WTC11 (cell line): ENCODE measurements around the gene CORIN. TPM values are rescaled to one million over a fixed set of nuclear protein-coding genes. Genes with fewer than 3 reads are reported as not detected.

Experiments
- ATAC-seq: fragments of 200-7000 bp; cut with Tn5 transposase; 2 replicates; pipeline ENCODE4 v1.10.0; 2021; ENCODE audit warnings: mild to moderate bottlenecking, moderate library complexity
- CTCF ChIA-PET: fragments of 300-600 bp; sonication (Branson Sonifier 250); formaldehyde crosslinking; loops from one replicate; lab custom pipeline; 2021; ENCODE audit warnings: antibody characterized with exemption; lab: Charles Lee
- POLR2A ChIA-PET: fragments of 350-600 bp; sonication (Branson Sonifier 250); formaldehyde crosslinking; loops from one replicate; lab custom pipeline; 2021; ENCODE audit warnings: antibody characterized with exemption; lab: Charles Lee
- DNase-seq: peaks from one replicate; pipeline ENCODE4 v3.0.0; 2021; ENCODE audit warnings: low spot score
- H3K27ac Mint-ChIP-seq: 2 replicates; pipeline ENCODE4 v1.8.0; 2021; ENCODE audit warnings: mixed read lengths
- H3K27me3 Mint-ChIP-seq: 2 replicates; pipeline ENCODE4 v1.8.0; 2021; ENCODE audit warnings: low read depth, mild to moderate bottlenecking, moderate library complexity, mixed read lengths
- H3K36me3 Mint-ChIP-seq: 2 replicates; pipeline ENCODE4 v1.8.0; 2021; ENCODE audit warnings: mixed read lengths
- H3K4me1 Mint-ChIP-seq: 2 replicates; pipeline ENCODE4 v1.8.0; 2022; ENCODE audit warnings: mixed read lengths
- H3K4me3 Mint-ChIP-seq: 2 replicates; pipeline ENCODE4 v1.8.0; 2021; ENCODE audit warnings: mild to moderate bottlenecking, moderate library complexity, mixed read lengths
- H3K9me3 Mint-ChIP-seq: 2 replicates; pipeline ENCODE4 v1.8.0; 2021; ENCODE audit warnings: mixed read lengths
- ELF4 ChIP-seq: sonication (generic); formaldehyde crosslinking; IDR thresholded peaks from 2 replicates; pipeline ENCODE4 v1.8.1; 2022; ENCODE audit warnings: low read depth, mild to moderate bottlenecking, moderate library complexity, missing genetic modification reagents
- EMX1 ChIP-seq: fragments of 250-450 bp; sonication (Bioruptor Pico); IDR thresholded peaks from 2 replicates; pipeline ENCODE4 v1.8.0; 2021; ENCODE audit warnings: mild to moderate bottlenecking
- ESRRA ChIP-seq: sonication (generic); formaldehyde crosslinking; IDR thresholded peaks from 2 replicates; pipeline ENCODE4 v1.8.1; 2022; ENCODE audit warnings: mild to moderate bottlenecking, missing genetic modification reagents, borderline replicate concordance
- GTF2I ChIP-seq: fragments of 250-450 bp; sonication (Bioruptor Pico); conservative IDR thresholded peaks from 2 replicates; pipeline ENCODE4 v1.4.0; 2021; ENCODE audit warnings: mild to moderate bottlenecking
- MXD4 ChIP-seq: fragments of 250-450 bp; sonication (Bioruptor Pico); IDR thresholded peaks from 2 replicates; pipeline ENCODE4 v1.8.0; 2021; ENCODE audit warnings: mild to moderate bottlenecking, moderate library complexity, borderline replicate concordance
- NFE2L1 ChIP-seq: sonication (generic); formaldehyde crosslinking; IDR thresholded peaks from 2 replicates; pipeline ENCODE4 v1.8.1; 2023; ENCODE audit warnings: missing genetic modification reagents
- TP53 ChIP-seq: sonication (generic); formaldehyde crosslinking; IDR thresholded peaks from 2 replicates; pipeline ENCODE4 v1.8.1; 2023; ENCODE audit warnings: mild to moderate bottlenecking, missing genetic modification reagents
- ZNF219 ChIP-seq: sonication (generic); formaldehyde crosslinking; IDR thresholded peaks from 2 replicates; pipeline ENCODE4 v1.8.0; 2023; ENCODE audit warnings: missing genetic modification reagents, mild to moderate bottlenecking, borderline replicate concordance
- total RNA-seq: library from RNA; stranded (reverse); gene quantifications from 3 replicates; pipeline ENCODE4 v1.2.3, GENCODE V29; 2021
- TF ChIP-seq, protein P1 (sequence below): sonication (generic); formaldehyde crosslinking; conservative IDR thresholded peaks from 2 replicates; pipeline ENCODE4 v1.8.1; 2022; ENCODE audit warnings: mild to moderate bottlenecking, missing genetic modification reagents
- TF ChIP-seq, protein P2 (sequence below): sonication (generic); formaldehyde crosslinking; IDR thresholded peaks from 2 replicates; pipeline ENCODE4 v1.8.1; 2023; ENCODE audit warnings: mild to moderate bottlenecking, missing genetic modification reagents, borderline replicate concordance
- TF ChIP-seq, protein P3 (sequence below): fragments of 250-450 bp; sonication (Bioruptor Pico); IDR thresholded peaks from 2 replicates; pipeline ENCODE4 v2.1.2; 2022; ENCODE audit warnings: mild to moderate bottlenecking, moderate library complexity
- TF ChIP-seq, protein P4 (sequence below): sonication (generic); formaldehyde crosslinking; IDR thresholded peaks from 2 replicates; pipeline ENCODE4 v1.8.1; 2023; ENCODE audit warnings: mild to moderate bottlenecking, missing genetic modification reagents
- TF ChIP-seq, protein P5 (sequence below): sonication (generic); formaldehyde crosslinking; IDR thresholded peaks from 2 replicates; pipeline ENCODE4 v1.8.0; 2023; ENCODE audit warnings: mild to moderate bottlenecking, missing genetic modification reagents
- TF ChIP-seq, protein P6 (sequence below): fragments of 250-450 bp; sonication (Bioruptor Pico); conservative IDR thresholded peaks from 2 replicates; pipeline ENCODE4 v1.9.0; 2021; ENCODE audit warnings: mild to moderate bottlenecking
- TF ChIP-seq, protein P7 (sequence below): sonication (generic); formaldehyde crosslinking; IDR thresholded peaks from 2 replicates; pipeline ENCODE4 v1.8.1; 2022; ENCODE audit warnings: mild to moderate bottlenecking, moderate library complexity, missing genetic modification reagents

The CORIN gene
- total RNA-seq, 1 experiment from 2014 or later, result 0.33 TPM

DNA sequence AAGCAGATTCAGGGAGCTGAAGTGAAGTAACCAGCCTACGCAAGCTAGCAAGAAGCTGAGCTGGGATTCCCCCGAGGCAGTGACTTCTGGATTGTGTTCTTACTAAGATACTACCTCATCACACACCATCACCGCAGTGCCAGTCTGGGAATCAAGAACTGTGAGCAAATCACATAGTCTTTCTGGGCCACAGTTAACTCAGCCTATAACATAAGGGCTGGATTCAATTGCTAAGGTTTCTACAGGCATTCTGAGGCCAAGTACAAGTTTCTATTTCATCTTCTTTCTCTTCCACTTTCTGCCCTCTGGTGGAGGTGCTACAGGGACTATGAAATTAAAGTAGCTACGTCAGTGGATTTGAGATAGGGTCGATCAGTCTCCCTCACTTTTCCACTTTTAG is 1.4 kb upstream of the CORIN start (continued):
- TF ChIP-seq, protein P1, sequence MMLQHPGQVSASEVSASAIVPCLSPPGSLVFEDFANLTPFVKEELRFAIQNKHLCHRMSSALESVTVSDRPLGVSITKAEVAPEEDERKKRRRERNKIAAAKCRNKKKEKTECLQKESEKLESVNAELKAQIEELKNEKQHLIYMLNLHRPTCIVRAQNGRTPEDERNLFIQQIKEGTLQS (CRISPR knock-in tag), result no peak
- TF ChIP-seq, all 79 proteins: peak for 0

DNA sequence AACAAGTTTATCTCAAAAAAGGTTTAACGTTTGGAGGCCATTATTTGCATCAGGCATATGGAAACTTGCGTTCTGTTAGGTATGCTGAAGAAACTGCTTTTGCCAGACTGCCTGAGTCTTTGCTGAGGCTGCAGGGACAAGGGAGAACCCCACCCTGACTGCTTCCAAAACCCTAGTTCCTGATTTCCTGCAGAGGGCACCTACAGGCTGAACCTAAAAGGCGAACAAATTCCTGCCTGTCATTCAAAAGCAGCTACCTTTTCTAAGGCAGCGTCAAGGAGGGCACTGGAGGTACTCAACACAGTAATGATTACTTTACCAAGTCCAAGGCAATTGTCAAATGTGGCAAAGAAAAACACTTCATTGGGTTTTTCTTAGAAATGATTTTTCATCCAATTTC is 578 bp upstream of the CORIN start:
- TF ChIP-seq GTF2I, result no peak
- no peak for TF ChIP-seq EMX1
- TF ChIP-seq, protein P2, sequence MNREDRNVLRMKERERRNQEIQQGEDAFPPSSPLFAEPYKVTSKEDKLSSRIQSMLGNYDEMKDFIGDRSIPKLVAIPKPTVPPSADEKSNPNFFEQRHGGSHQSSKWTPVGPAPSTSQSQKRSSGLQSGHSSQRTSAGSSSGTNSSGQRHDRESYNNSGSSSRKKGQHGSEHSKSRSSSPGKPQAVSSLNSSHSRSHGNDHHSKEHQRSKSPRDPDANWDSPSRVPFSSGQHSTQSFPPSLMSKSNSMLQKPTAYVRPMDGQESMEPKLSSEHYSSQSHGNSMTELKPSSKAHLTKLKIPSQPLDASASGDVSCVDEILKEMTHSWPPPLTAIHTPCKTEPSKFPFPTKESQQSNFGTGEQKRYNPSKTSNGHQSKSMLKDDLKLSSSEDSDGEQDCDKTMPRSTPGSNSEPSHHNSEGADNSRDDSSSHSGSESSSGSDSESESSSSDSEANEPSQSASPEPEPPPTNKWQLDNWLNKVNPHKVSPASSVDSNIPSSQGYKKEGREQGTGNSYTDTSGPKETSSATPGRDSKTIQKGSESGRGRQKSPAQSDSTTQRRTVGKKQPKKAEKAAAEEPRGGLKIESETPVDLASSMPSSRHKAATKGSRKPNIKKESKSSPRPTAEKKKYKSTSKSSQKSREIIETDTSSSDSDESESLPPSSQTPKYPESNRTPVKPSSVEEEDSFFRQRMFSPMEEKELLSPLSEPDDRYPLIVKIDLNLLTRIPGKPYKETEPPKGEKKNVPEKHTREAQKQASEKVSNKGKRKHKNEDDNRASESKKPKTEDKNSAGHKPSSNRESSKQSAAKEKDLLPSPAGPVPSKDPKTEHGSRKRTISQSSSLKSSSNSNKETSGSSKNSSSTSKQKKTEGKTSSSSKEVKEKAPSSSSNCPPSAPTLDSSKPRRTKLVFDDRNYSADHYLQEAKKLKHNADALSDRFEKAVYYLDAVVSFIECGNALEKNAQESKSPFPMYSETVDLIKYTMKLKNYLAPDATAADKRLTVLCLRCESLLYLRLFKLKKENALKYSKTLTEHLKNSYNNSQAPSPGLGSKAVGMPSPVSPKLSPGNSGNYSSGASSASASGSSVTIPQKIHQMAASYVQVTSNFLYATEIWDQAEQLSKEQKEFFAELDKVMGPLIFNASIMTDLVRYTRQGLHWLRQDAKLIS, result no peak
- TF ChIP-seq, protein P3, sequence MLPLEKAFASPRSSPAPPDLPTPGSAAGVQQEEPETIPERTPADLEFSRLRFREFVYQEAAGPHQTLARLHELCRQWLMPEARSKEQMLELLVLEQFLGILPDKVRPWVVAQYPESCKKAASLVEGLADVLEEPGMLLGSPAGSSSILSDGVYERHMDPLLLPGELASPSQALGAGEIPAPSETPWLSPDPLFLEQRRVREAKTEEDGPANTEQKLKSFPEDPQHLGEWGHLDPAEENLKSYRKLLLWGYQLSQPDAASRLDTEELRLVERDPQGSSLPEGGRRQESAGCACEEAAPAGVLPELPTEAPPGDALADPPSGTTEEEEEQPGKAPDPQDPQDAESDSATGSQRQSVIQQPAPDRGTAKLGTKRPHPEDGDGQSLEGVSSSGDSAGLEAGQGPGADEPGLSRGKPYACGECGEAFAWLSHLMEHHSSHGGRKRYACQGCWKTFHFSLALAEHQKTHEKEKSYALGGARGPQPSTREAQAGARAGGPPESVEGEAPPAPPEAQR (CRISPR knock-in tag), result no peak
- TF ChIP-seq NFE2L1 (CRISPR knock-in tag), result no peak
- TF ChIP-seq, protein P4, sequence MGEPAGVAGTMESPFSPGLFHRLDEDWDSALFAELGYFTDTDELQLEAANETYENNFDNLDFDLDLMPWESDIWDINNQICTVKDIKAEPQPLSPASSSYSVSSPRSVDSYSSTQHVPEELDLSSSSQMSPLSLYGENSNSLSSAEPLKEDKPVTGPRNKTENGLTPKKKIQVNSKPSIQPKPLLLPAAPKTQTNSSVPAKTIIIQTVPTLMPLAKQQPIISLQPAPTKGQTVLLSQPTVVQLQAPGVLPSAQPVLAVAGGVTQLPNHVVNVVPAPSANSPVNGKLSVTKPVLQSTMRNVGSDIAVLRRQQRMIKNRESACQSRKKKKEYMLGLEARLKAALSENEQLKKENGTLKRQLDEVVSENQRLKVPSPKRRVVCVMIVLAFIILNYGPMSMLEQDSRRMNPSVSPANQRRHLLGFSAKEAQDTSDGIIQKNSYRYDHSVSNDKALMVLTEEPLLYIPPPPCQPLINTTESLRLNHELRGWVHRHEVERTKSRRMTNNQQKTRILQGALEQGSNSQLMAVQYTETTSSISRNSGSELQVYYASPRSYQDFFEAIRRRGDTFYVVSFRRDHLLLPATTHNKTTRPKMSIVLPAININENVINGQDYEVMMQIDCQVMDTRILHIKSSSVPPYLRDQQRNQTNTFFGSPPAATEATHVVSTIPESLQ (CRISPR knock-in tag), result no peak
- TF ChIP-seq ELF4 (CRISPR knock-in tag), result no peak
- TF ChIP-seq MXD4 (CRISPR knock-in tag), result no peak
- DNase-seq (no peak), ATAC-seq (no peak)
- Mint-ChIP-seq H3K27me3 (peaks cover 10% of the 10 kb centered on the region; the same call in 1 of the 2 replicates), H3K4me1 (peaks cover 28% of the 10 kb centered on the region), H3K27ac (no peak overlapping the region), H3K36me3 (peaks cover under 1% of the 10 kb centered on the region; the same call in 1 of the 2 replicates), H3K9me3 (peaks cover 4% of the 10 kb centered on the region), H3K4me3 (peak overlapping the region; percentile 84)
- POLR2A ChIA-PET, result no interaction called here
- CTCF ChIA-PET, result interaction anchor here (0.6 to 8.0 kb wide), 8 partner anchors 76 to 638 kb away, joined by 3 to 470 read pairs (median 12); partner anchors contain the start of gene NFXL1

DNA sequence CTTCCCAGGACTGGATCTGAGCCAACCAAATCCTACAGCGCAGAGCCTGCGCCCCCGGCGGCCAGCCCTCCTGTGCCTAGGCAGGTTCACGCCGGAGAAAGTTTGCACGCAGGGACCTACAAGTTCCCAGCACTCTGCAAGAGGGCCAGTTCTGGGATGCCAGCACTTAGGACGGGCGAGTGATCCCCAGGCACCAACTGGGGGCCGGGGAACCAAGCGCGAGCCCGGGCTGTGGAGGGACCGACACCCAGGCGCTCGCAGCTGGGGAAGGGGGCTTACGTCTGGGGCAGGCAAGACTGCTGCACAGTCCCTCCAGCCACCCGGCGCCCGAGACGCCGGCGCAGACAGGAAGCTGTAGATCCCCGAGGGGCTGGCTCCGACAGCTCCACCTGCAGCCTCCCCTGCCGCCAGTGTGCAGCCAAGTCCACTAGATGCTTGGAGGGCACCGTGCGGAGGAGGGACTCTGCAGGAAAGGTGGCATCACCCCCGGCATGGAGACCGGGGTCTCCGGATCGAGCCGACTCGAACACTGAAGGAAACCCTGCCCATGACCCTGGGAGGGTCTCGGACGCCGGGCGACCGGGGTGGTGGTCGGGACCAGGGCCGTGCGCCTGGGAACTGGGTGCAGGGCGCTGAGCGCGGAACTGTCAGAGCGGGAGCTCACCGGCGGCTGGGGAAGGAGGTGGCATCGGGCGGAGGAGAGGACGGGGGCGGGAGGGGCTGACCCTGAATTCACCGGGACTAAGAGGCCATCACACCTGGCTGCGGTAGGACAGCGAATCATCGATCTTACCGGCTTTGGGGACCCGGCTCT is 566 bp downstream of the CORIN start:
- ATAC-seq (peak; percentile 54), DNase-seq (peak; percentile 69)
- 0 out of 2 replicates have a peak overlapping the region, but pooled peaks have one; percentile 27 for H3K27ac Mint-ChIP-seq
- ChIA-PET POLR2A (interaction anchor here (1.1 kb wide), 1 partner anchor 132 kb away, joined by 7 read pairs; no protein-coding TSS in a partner anchor), CTCF (interaction anchor here (0.5 to 8.0 kb wide), 51 partner anchors 10 to 438 kb away, joined by 3 to 470 read pairs (median 5); partner anchors contain the start of genes ATP10D, COMMD8 and NFXL1)
- H3K4me1 Mint-ChIP-seq, result peaks cover 28% of the 10 kb centered on the region
- peak overlapping the region; percentile 84 for H3K4me3 Mint-ChIP-seq
- peaks cover 9% of the 10 kb centered on the region; the same call in 1 of the 2 replicates for H3K36me3 Mint-ChIP-seq
- peaks cover 15% of the 10 kb centered on the region for H3K9me3 Mint-ChIP-seq
- peaks cover 10% of the 10 kb centered on the region; the same call in 1 of the 2 replicates for H3K27me3 Mint-ChIP-seq
- TF ChIP-seq ZNF219 (CRISPR knock-in tag) (no peak), ESRRA (CRISPR knock-in tag) (no peak), TP53 (CRISPR knock-in tag) (peak; percentile 33; the same call in 1 of the 2 replicates)
- TF ChIP-seq, protein P5, sequence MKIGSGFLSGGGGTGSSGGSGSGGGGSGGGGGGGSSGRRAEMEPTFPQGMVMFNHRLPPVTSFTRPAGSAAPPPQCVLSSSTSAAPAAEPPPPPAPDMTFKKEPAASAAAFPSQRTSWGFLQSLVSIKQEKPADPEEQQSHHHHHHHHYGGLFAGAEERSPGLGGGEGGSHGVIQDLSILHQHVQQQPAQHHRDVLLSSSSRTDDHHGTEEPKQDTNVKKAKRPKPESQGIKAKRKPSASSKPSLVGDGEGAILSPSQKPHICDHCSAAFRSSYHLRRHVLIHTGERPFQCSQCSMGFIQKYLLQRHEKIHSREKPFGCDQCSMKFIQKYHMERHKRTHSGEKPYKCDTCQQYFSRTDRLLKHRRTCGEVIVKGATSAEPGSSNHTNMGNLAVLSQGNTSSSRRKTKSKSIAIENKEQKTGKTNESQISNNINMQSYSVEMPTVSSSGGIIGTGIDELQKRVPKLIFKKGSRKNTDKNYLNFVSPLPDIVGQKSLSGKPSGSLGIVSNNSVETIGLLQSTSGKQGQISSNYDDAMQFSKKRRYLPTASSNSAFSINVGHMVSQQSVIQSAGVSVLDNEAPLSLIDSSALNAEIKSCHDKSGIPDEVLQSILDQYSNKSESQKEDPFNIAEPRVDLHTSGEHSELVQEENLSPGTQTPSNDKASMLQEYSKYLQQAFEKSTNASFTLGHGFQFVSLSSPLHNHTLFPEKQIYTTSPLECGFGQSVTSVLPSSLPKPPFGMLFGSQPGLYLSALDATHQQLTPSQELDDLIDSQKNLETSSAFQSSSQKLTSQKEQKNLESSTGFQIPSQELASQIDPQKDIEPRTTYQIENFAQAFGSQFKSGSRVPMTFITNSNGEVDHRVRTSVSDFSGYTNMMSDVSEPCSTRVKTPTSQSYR, result no peak
- TF ChIP-seq, protein P6, sequence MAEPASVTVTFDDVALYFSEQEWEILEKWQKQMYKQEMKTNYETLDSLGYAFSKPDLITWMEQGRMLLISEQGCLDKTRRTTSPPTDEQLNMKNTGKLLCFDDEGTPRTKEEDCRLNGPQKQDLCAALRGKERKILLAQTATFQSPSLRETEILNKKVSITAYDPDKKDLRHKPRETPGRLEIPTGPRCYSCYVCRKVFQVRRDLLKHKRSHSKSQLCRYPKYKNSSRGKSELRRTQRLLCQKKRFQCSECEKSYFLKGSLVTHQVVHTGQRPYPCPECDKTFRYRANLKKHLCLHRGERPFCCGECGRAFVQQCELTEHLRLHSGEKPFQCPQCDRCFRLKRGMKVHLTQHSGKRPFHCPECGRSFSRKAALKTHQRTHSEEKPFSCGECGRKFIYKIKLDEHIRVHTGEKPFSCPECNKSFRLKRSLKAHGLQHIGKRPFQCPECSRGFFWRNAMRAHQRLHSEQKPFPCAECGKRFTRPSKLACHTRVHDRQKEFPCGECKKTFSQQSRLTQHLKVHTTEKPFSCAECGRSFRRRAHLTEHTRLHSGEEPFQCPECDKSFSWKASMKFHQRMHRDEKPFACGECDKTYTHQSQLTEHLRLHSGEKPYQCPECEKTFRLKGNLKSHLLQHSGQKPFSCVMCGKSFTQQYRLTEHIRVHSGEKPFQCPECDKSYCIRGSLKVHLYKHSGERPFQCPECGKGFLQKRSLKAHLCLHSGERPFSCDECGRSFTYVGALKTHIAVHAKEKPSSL (CRISPR knock-in tag), result no peak
- TF ChIP-seq, protein P7, sequence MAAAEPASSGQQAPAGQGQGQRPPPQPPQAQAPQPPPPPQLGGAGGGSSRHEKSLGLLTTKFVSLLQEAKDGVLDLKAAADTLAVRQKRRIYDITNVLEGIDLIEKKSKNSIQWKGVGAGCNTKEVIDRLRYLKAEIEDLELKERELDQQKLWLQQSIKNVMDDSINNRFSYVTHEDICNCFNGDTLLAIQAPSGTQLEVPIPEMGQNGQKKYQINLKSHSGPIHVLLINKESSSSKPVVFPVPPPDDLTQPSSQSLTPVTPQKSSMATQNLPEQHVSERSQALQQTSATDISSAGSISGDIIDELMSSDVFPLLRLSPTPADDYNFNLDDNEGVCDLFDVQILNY, result no peak
